ENCODE data around the gene LCN12.

The LCN12 gene

DNA sequence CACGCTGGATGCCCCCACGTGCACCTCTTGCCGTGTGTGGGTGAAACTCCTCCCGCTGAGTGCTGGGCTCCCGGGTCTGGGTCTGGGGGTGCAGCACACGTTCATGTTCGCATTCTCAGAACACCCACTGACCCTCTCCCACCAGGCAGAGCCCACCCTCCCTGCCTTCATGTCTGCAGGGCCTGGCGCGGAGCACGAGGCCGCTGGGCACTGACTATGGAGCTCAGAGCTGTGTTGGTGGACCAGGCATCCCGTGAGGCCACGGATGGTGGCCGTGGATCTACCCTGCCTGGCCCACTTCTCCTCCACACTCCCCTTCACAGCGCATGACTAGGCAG lies 8.8 kb downstream of the LCN12 start:
- TF ChIP-seq, protein P1, sequence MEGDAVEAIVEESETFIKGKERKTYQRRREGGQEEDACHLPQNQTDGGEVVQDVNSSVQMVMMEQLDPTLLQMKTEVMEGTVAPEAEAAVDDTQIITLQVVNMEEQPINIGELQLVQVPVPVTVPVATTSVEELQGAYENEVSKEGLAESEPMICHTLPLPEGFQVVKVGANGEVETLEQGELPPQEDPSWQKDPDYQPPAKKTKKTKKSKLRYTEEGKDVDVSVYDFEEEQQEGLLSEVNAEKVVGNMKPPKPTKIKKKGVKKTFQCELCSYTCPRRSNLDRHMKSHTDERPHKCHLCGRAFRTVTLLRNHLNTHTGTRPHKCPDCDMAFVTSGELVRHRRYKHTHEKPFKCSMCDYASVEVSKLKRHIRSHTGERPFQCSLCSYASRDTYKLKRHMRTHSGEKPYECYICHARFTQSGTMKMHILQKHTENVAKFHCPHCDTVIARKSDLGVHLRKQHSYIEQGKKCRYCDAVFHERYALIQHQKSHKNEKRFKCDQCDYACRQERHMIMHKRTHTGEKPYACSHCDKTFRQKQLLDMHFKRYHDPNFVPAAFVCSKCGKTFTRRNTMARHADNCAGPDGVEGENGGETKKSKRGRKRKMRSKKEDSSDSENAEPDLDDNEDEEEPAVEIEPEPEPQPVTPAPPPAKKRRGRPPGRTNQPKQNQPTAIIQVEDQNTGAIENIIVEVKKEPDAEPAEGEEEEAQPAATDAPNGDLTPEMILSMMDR (IDR thresholded peaks at IDR 0.05; ENCODE audit: insufficient read depth, low read depth, low read length, missing control alignments) = no peak
- no peak overlapping the region for H3K4me3 ChIP-seq (ENCODE audit: low read length)
- DNase-seq (ENCODE audit: low read depth) = no peak

DNA sequence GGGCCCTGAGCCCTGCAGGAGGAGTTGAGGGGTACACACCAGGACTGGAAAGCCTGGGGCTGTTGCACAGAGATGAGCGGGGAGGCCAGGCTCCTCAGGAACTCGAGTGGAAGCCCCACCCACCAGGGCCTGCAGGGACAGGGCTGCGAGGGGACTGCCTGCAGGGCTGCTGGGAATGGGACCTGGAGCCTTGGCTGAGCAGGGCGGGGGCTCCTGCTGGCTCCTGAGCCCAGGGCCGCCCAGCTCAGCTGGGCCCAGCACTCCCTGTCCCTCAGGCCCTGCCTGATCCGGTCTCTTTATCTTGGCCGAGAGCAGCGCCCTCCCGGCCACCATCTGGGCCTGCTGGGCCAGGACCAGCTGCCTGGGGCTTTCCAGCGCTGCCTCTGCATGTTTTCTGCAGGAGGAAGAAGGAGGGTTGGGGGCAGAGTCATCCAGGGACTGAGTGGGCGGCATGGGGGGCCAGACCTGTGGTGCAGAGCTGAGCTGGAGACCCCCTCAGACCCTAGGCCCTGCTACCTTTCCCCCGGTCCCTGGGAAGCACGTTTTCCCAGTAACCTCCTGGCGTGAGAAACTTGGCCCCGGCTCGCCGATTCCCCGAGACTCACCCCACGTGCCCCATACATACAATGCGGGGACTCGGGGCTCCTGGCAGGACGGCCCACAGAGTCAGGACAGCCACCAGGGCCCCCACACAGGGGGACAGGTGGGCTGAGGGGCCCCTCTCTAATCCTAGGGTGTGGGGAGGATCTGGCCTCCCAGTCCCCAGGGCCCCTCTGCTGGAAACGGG lies 9.4 kb downstream of the LCN12 start:
- no peak for DNase-seq (ENCODE audit: low read depth)
- H3K4me3 ChIP-seq (ENCODE audit: low read length) = no peak overlapping the region
- TF ChIP-seq, protein P1 (IDR thresholded peaks at IDR 0.05; ENCODE audit: insufficient read depth, low read depth, low read length, missing control alignments) = no peak

DNA sequence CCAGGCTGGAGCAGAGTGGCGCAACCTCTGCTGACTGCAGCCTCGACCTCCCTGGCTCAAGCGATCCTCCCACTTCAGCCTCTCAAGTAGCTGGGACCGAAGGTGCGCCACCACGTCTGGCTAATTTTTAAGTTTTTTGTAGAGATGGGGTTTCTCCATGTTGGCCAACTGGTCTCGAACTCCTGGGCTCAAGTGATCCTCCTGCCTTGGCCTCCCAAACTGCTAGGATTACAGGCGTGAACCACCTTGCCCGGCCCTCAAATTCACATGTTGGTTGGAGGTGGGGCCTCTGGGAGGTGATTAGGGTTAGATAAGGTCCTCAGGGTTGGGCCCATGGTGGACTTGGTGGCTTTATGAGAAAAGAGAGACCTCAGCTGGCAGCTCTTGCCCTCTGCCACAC lies 10.1 kb downstream of the LCN12 start:
- no peak for DNase-seq (ENCODE audit: low read depth)
- TF ChIP-seq, protein P1 (IDR thresholded peaks at IDR 0.05; ENCODE audit: insufficient read depth, low read depth, low read length, missing control alignments) = no peak
- H3K4me3 ChIP-seq (ENCODE audit: low read length) = no peak overlapping the region

DNA sequence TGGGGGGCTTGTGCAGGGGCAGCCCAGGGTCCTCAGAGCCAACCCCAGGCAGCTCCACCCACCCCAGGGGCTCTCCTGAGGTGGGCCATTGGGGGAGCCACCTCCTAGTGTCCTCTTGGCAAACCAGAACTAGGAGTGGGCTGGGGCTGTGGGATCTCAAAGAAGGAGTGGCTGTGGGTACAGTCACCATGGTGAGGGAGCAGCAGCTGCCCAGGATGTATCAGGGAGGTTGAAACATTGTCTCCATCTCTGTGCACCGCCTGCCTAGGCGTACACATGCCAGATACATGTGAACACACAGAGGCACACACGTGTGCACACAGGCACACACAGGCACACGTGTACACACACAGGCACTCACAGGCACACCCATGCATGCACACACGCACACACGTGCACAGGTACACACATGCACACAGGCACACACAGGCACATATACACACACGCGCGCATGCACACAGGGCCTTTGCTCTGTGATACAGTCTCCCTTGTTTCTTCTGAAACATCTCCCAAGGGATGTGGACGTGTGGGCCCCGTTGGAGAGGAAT lies 10.7 kb downstream of the LCN12 start:
- TF ChIP-seq, protein P1 (IDR thresholded peaks at IDR 0.05; ENCODE audit: insufficient read depth, low read depth, low read length, missing control alignments) = no peak
- H3K4me3 ChIP-seq (ENCODE audit: low read length) = no peak overlapping the region

DNA sequence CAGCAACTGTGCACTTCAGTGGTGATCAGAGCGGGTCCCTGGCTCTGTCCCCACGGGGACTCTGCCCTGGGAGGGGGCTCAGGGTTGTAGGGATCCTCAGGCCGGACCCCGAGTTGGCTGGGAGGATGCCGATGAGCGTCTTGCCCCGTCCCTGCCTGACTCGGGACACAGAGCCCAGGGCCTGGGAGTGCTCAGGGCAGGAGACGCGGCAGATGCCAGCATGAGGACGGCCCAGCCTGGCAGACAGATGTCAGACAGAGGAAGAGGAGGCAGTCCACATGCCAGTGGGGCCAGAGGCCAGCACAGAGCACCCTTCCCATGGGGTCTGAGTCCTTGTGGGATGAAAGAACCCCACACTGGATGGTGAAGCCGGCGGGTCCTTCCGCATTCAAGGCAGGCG lies 11.3 kb downstream of the LCN12 start:
- no peak overlapping the region for H3K4me3 ChIP-seq (ENCODE audit: low read length)
- DNase-seq (ENCODE audit: low read depth) = no peak
- TF ChIP-seq, protein P1 (IDR thresholded peaks at IDR 0.05; ENCODE audit: insufficient read depth, low read depth, low read length, missing control alignments) = no peak

More for the DNA sequence above, 10.7 kb downstream of the LCN12 start:
- no peak for DNase-seq (ENCODE audit: low read depth)

DNA sequence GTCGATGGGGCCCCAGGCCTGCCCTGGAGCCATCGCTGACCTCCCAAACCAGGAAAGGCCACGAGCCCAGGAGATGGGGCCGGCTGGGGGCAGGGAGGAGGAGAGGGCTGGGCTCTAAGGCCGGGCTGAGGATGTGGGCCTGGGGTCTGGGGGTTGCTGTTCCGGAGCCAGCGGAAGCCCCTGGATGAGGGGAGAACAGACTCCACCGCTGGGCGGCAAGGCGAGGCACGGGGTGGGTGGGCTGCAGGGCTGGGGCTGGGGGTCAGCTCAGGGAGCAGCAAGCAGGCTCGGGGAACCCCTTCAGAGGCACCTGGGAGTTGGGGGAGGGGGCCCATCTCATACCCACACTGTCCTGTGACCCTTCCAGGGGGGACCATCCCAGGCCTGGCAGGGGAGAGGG lies 11.7 kb downstream of the LCN12 start:
- H3K4me3 ChIP-seq (ENCODE audit: low read length) = no peak overlapping the region
- no peak for DNase-seq (ENCODE audit: low read depth)
- TF ChIP-seq, protein P1 (IDR thresholded peaks at IDR 0.05; ENCODE audit: insufficient read depth, low read depth, low read length, missing control alignments) = no peak

All from epithelial cell of esophagus (primary cell).